HepG2 (cell line): Measurements from ENCODE around the gene CDHR5. TPM values are rescaled to one million over a fixed set of nuclear protein-coding genes. Genes with fewer than 3 reads are reported as not detected.

ENCODE experiments used
- ATAC-seq: fragments of 200-7000 bp; cut with Tn5 transposase; 3 replicates; pipeline ENCODE4 v1.9.1; 2020; ENCODE audit warnings: mild to moderate bottlenecking, moderate library complexity
- BruUV-seq: library from RNA; stranded (reverse); fragments of 400-500 nt; replicated peaks from 2 replicates; lab custom pipeline; 2021; lab: Mats Ljungman, UMichigan
- CTCF ChIA-PET: fragments of 300-600 bp; formaldehyde crosslinking; extraction: SDS; loops from one replicate; lab custom pipeline; 2021; ENCODE audit warnings: low total read pairs, inconsistent platforms, low intra/inter-chr PET ratio; lab: Yijun Ruan, JAX
- POLR2A ChIA-PET: fragments of 350-600 bp; sonication (Branson Sonifier 250); formaldehyde crosslinking; loops from one replicate; lab custom pipeline; 2020; ENCODE audit warnings: antibody characterized with exemption, inconsistent platforms; lab: Yijun Ruan, JAX
- DNase-seq: peaks from one replicate; pipeline ENCODE4 v3.0.0-alpha.2; 2015; ENCODE audit warnings: low spot score
- FAIRE-seq: peaks from 3 replicates; lab custom pipeline; 2011; peaks lifted over from hg19 to GRCh38; lab: Jason Lieb, UNC
- H2AFZ ChIP-seq: one replicate; pipeline ENCODE4 v1.6.1; 2011; ENCODE audit warnings: low read length, inconsistent platforms
- H3K27ac ChIP-seq: fragments of 300-600 bp; 3 replicates; pipeline ENCODE4 v1.8.0; 2011; ENCODE audit warnings: mixed run types, mild to moderate bottlenecking, mixed read lengths, low read length, inconsistent platforms; ENCODE audit not compliant: insufficient read depth; ENCODE audit errors: extremely low read length
- H3K27me3 ChIP-seq, 2 experiments: fragments of 200-600 bp in 1 of 2; 2 replicates in 1 of 2; 3 replicates in 1 of 2; pipeline versions ENCODE4 v1.6.0 to v1.8.0; 2011; ENCODE audit warnings: low read length in 2 of 2, mild to moderate bottlenecking in 2 of 2, moderate library complexity in 2 of 2, inconsistent platforms in 1 of 2; ENCODE audit not compliant: insufficient read depth in 2 of 2, control insufficient read depth in 1 of 2
- H3K36me3 ChIP-seq, 2 experiments: fragments of 200-600 bp in 1 of 2; replicated peaks in 1 of 2; 2 replicates in 1 of 2; 3 replicates in 1 of 2; pipeline versions ENCODE4 v1.5.1 to v1.8.0; 2011; ENCODE audit warnings: low read length in 2 of 2, inconsistent platforms in 1 of 2; ENCODE audit not compliant: insufficient read depth in 2 of 2, control insufficient read depth in 1 of 2
- H3K4me1 ChIP-seq: 2 replicates; pipeline ENCODE4 v1.5.1; 2012; ENCODE audit warnings: low read length, inconsistent platforms; ENCODE audit not compliant: insufficient read depth
- H3K4me2 ChIP-seq: 2 replicates; pipeline ENCODE4 v1.6.0; 2011; ENCODE audit warnings: low read depth, low read length, inconsistent platforms
- H3K4me3 ChIP-seq, 3 experiments: fragments of 200-600 bp in 1 of 3; sonication (generic), shearing (Covaris generic) in 1 of 3; replicated peaks in 1 of 3; 2 replicates each; pipeline ENCODE4 v1.5.1; 2011 to 2016; ENCODE audit warnings: low read length in 3 of 3, inconsistent platforms in 2 of 3, low read depth in 2 of 3, mild to moderate bottlenecking in 2 of 3, control low read depth in 1 of 3, mixed read lengths in 1 of 3; ENCODE audit not compliant: insufficient read depth in 1 of 3
- H3K79me2 ChIP-seq: one replicate; pipeline ENCODE4 v1.6.1; 2011; ENCODE audit warnings: low read length, inconsistent platforms; ENCODE audit not compliant: insufficient read depth
- H3K9ac ChIP-seq: 2 replicates; pipeline ENCODE4 v1.6.0; 2011; ENCODE audit warnings: mild to moderate bottlenecking, low read depth, low read length, inconsistent platforms; ENCODE audit not compliant: insufficient read depth
- H3K9me3 ChIP-seq: 2 replicates; pipeline ENCODE4 v1.5.1; 2012; ENCODE audit warnings: mild to moderate bottlenecking, low read length
- H4K20me1 ChIP-seq: 2 replicates; pipeline ENCODE4 v1.6.0; 2011; ENCODE audit warnings: inconsistent platforms, mild to moderate bottlenecking, low read length, moderate library complexity; ENCODE audit not compliant: insufficient read depth
- GPBP1L1 ChIP-seq: sonication (generic); formaldehyde crosslinking; IDR thresholded peaks from 2 replicates; pipeline ENCODE4 v1.5.0; 2020; ENCODE audit warnings: mild to moderate bottlenecking, missing genetic modification reagents
- MYC ChIP-seq: sonication (generic); formaldehyde crosslinking; IDR thresholded peaks from 2 replicates; pipeline ENCODE4 v1.9.0; 2021; ENCODE audit warnings: missing genetic modification reagents, borderline replicate concordance
- POLR2AphosphoS5 ChIP-seq: IDR thresholded peaks from 2 replicates; pipeline ENCODE4 v1.6.1; 2012; ENCODE audit warnings: low read depth, low read length
- STAT5B ChIP-seq: sonication (generic); formaldehyde crosslinking; IDR thresholded peaks from 2 replicates; pipeline ENCODE4 v1.4.0; 2020; ENCODE audit warnings: missing genetic modification reagents
- ZBTB10 ChIP-seq: sonication (generic); formaldehyde crosslinking; IDR thresholded peaks from 2 replicates; pipeline ENCODE4 v1.4.0; 2020; ENCODE audit warnings: missing genetic modification reagents, borderline replicate concordance
- ZMAT3 ChIP-seq: sonication (generic); formaldehyde crosslinking; conservative IDR thresholded peaks from 2 replicates; pipeline ENCODE4 v1.7.0; 2021; ENCODE audit warnings: missing genetic modification reagents
- ZNF318 ChIP-seq: sonication (generic); formaldehyde crosslinking; IDR thresholded peaks from 2 replicates; pipeline ENCODE4 v1.4.0; 2020; ENCODE audit warnings: mild to moderate bottlenecking, missing genetic modification reagents
- WGBS: methylation state at CpG from one replicate; pipeline ENCODE4 v1.1.6; 2017; ENCODE audit warnings: low lambda C conversion rate; 5-methylcytosine and 5-hydroxymethylcytosine counted together
- in situ Hi-C: cut with HindIII; loops from 2 replicates; pipeline ENCODE4 v1.10.0; 2017; ENCODE audit warnings: low pct_unique_long_range_greater_than_20kb; ENCODE audit not compliant: extremely low pct_ligation_motif_present
- intact Hi-C: fragments of 100-400 bp; cut with micrococcal nuclease; formaldehyde crosslinking; loops from one replicate; pipeline ENCODE4 v1.10.0; 2022; ENCODE audit not compliant: unreplicated experiment
- polyA plus RNA-seq, 8 experiments: library from polyadenylated mRNA; depleted of rRNA in 3 of 8; stranded (reverse) in 7 of 8; unstranded in 1 of 8; fragments of >200 nt; fragmentation: Illumina TruSeq in 4 of 8; extraction: Trizol in 4 of 8; gene quantifications; 2 replicates each; pipeline versions ENCODE4 v1.2.1 to v1.2.3, GENCODE V29; 2011 to 2016; ENCODE audit warnings: low read depth in 4 of 8, missing spikeins in 1 of 8, mixed read lengths in 1 of 8; ENCODE audit not compliant: insufficient read depth in 1 of 8
- total RNA-seq, 5 experiments: library from RNA; depleted of rRNA; stranded (reverse); fragments of >200 nt; fragmentation: Illumina TruSeq; extraction: Trizol; gene quantifications; 2 replicates each; pipeline ENCODE4 v1.2.3, GENCODE V29; 2016; ENCODE audit warnings: low read depth in 1 of 5

Gene CDHR5
- total and polyA plus RNA-seq, 2 of the 13 experiments (the other 11 are each of a cell fraction or from before 2014, with no cell fraction given): 0.46 to 0.71 TPM

GRCh38 chr11:635945-636510 lies 11.3 kb upstream of the CDHR5 start:
- BruUV-seq: no TSS peak
- 86% methylated on average over 20 of the region's 22 CpGs for WGBS
- CTCF ChIA-PET: no interaction called here
- no peak for DNase-seq
- FAIRE-seq: no peak
- ATAC-seq: no peak
- Histone ChIP-seq H3K79me2 (no peaks in the 10 kb centered on the region), H3K36me3 (peaks cover 0 to 6% of the 10 kb centered on the region in 2 experiments; a peak in 2 of 5 replicates), H3K9ac (no peak overlapping the region), H2AFZ (no peak overlapping the region), H3K4me2 (no peak overlapping the region), H3K9me3 (no peaks in the 10 kb centered on the region), H4K20me1 (0 out of 2 replicates have a peak, but pooled peaks cover 3% of the 10 kb centered on the region), H3K4me1 (no peaks in the 10 kb centered on the region), H3K27me3 (no peaks in the 10 kb centered on the region), H3K4me3 (no peak overlapping the region)
- POLR2A ChIA-PET: no interaction called here
- TF ChIP-seq POLR2AphosphoS5: no peak
- no peak for TF ChIP-seq ZMAT3 (CRISPR knock-in tag)
- no peak for TF ChIP-seq GPBP1L1 (CRISPR knock-in tag)
- TF ChIP-seq ZBTB10 (CRISPR knock-in tag): no peak
- TF ChIP-seq MYC: no peak
- no peak for TF ChIP-seq STAT5B (CRISPR knock-in tag)
- TF ChIP-seq ZNF318: no peak
- TF ChIP-seq, all 625 proteins: peak for 0
- intact Hi-C loops (no loop called here), in situ Hi-C loops (no loop called here)
- H3K27ac ChIP-seq: no peak overlapping the region
